Measurements from ENCODE around the gene TEAD3.

GRCh38 chr6:35533981-35534380 is 37.1 kb upstream of the TEAD3 start:
- TF ChIP-seq EZH2phosphoT487 (IDR thresholded peaks at IDR 0.05; ENCODE audit: unreplicated experiment) (no peak), POLR2AphosphoS5 (IDR thresholded peaks at IDR 0.05; ENCODE audit: low read depth) (no peak), CTCF (conservative IDR thresholded peaks at IDR 0.05; ENCODE audit: low read depth in 2 of 2) (no peak), STAT1 (IDR thresholded peaks at IDR 0.05; ENCODE audit: unreplicated experiment) (no peak), EZH2 (IDR thresholded peaks at IDR 0.05; ENCODE audit: low read depth, unreplicated experiment) (no peak), JUNB (IDR thresholded peaks at IDR 0.05; ENCODE audit: unreplicated experiment) (no peak), ETS1 (IDR thresholded peaks at IDR 0.05) (no peak), REST (IDR thresholded peaks at IDR 0.05; ENCODE audit: unreplicated experiment) (no peak), CREB1 (CRISPR knock-in tag; IDR thresholded peaks at IDR 0.05; ENCODE audit: low read depth) (no peak), ZNF331 (CRISPR knock-in tag; IDR thresholded peaks at IDR 0.05; ENCODE audit: low read depth) (no peak)
- TF ChIP-seq, protein P1, sequence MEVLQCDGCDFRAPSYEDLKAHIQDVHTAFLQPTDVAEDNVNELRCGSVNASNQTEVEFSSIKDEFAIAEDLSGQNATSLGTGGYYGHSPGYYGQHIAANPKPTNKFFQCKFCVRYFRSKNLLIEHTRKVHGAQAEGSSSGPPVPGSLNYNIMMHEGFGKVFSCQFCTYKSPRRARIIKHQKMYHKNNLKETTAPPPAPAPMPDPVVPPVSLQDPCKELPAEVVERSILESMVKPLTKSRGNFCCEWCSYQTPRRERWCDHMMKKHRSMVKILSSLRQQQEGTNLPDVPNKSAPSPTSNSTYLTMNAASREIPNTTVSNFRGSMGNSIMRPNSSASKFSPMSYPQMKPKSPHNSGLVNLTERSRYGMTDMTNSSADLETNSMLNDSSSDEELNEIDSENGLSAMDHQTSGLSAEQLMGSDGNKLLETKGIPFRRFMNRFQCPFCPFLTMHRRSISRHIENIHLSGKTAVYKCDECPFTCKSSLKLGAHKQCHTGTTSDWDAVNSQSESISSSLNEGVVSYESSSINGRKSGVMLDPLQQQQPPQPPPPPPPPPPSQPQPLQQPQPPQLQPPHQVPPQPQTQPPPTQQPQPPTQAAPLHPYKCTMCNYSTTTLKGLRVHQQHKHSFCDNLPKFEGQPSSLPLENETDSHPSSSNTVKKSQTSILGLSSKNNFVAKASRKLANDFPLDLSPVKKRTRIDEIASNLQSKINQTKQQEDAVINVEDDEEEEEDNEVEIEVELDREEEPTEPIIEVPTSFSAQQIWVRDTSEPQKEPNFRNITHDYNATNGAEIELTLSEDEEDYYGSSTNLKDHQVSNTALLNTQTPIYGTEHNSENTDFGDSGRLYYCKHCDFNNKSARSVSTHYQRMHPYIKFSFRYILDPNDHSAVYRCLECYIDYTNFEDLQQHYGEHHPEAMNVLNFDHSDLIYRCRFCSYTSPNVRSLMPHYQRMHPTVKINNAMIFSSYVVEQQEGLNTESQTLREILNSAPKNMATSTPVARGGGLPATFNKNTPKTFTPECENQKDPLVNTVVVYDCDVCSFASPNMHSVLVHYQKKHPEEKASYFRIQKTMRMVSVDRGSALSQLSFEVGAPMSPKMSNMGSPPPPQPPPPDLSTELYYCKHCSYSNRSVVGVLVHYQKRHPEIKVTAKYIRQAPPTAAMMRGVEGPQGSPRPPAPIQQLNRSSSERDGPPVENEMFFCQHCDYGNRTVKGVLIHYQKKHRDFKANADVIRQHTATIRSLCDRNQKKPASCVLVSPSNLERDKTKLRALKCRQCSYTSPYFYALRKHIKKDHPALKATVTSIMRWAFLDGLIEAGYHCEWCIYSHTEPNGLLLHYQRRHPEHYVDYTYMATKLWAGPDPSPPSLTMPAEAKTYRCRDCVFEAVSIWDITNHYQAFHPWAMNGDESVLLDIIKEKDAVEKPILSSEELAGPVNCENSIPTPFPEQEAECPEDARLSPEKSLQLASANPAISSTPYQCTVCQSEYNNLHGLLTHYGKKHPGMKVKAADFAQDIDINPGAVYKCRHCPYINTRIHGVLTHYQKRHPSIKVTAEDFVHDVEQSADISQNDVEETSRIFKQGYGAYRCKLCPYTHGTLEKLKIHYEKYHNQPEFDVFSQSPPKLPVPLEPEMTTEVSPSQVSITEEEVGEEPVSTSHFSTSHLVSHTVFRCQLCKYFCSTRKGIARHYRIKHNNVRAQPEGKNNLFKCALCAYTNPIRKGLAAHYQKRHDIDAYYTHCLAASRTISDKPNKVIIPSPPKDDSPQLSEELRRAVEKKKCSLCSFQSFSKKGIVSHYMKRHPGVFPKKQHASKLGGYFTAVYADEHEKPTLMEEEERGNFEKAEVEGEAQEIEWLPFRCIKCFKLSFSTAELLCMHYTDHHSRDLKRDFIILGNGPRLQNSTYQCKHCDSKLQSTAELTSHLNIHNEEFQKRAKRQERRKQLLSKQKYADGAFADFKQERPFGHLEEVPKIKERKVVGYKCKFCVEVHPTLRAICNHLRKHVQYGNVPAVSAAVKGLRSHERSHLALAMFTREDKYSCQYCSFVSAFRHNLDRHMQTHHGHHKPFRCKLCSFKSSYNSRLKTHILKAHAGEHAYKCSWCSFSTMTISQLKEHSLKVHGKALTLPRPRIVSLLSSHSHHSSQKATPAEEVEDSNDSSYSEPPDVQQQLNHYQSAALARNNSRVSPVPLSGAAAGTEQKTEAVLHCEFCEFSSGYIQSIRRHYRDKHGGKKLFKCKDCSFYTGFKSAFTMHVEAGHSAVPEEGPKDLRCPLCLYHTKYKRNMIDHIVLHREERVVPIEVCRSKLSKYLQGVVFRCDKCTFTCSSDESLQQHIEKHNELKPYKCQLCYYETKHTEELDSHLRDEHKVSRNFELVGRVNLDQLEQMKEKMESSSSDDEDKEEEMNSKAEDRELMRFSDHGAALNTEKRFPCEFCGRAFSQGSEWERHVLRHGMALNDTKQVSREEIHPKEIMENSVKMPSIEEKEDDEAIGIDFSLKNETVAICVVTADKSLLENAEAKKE (CRISPR knock-in tag; IDR thresholded peaks at IDR 0.05), result no peak

All from GM23338 (cell line).